Vagina (tissue), 2 donors: ENCODE results near the gene POU2AF3. TPM values are rescaled to one million over a fixed set of nuclear protein-coding genes. Genes with fewer than 3 reads are reported as not detected.
A peak's percentile ranks its signal among the peaks of the same experiment; 100 is the strongest.

Experiments used
- DNase-seq, 2 donors: peaks; one replicate each; pipeline ENCODE4 v3.0.0-alpha.2; 2017; ENCODE audit errors: extremely low spot score in 2 of 2
- H3K27ac ChIP-seq: fragments of 200-600 bp; sonication (generic); one replicate; pipeline ENCODE4 v1.5.1; 2019
- H3K27me3 ChIP-seq: fragments of 200-600 bp; sonication (generic); one replicate; pipeline ENCODE4 v1.5.1; 2019
- H3K36me3 ChIP-seq, 2 donors: fragments of 200-600 bp; sonication (generic); one replicate each; pipeline ENCODE4 v1.5.1; 2017 to 2019
- H3K4me1 ChIP-seq: fragments of 200-600 bp; sonication (generic); one replicate; pipeline ENCODE4 v1.5.1; 2019
- H3K4me3 ChIP-seq, 2 donors: fragments of 200-600 bp; sonication (generic); 1 replicate in 1 of 2; 2 replicates in 1 of 2; pipeline ENCODE4 v1.5.1; 2016 to 2019
- H3K9me3 ChIP-seq: fragments of 200-600 bp; sonication (generic); one replicate; pipeline ENCODE4 v1.5.1; 2019
- POLR2A ChIP-seq, 2 donors: fragments of 450-650 bp; IDR thresholded peaks; one replicate each; pipeline ENCODE4 v1.6.1; 2017; ENCODE audit warnings: antibody characterized with exemption in 2 of 2, mild to moderate bottlenecking in 2 of 2, moderate library complexity in 2 of 2
- POLR2AphosphoS5 ChIP-seq, 2 donors: sonication (generic); formaldehyde crosslinking; IDR thresholded peaks; one replicate each; pipeline ENCODE4 v1.9.0; 2017; ENCODE audit warnings: antibody characterized with exemption in 2 of 2, mild to moderate bottlenecking in 2 of 2, low read depth in 1 of 2; ENCODE audit not compliant: insufficient read depth in 1 of 2
- intact Hi-C: fragments of 100-400 bp; cut with DNase I; formaldehyde crosslinking; loops from one replicate; pipeline ENCODE4 v1.15.1; 2023
- microRNA-seq: library from miRNA; unstranded; fragments of <30 nt; microRNA quantifications from one replicate; pipeline ENCODE4, GENCODE V29; 2017; ENCODE audit warnings: borderline number of aligned reads, borderline replicate concordance
- small RNA-seq: library from RNA; depleted of rRNA; stranded (forward); fragments of <200 nt; gene quantifications from one replicate; pipeline ENCODE3, GENCODE V24; 2016
- total RNA-seq: library from RNA; depleted of rRNA; stranded (reverse); fragments of >200 nt; gene quantifications from one replicate; pipeline ENCODE4 v1.2.3, GENCODE V29; 2016
- TF ChIP-seq, protein P1 (sequence below), 3 experiments: fragments of 450-650 bp in 2 of 3; fragments of 200-600 bp in 1 of 3; sonication (generic) in 1 of 3; IDR thresholded peaks; one replicate each; pipeline ENCODE4 v1.5.1; 2017 to 2019; ENCODE audit warnings: antibody characterized with exemption in 3 of 3, mild to moderate bottlenecking in 2 of 3, moderate library complexity in 2 of 3

POU2AF3 gene
- total RNA-seq, 1 donor from 2014 or later, result 3.2 TPM

- Histone ChIP-seq H3K27ac (no peak overlapping the region), H3K9me3 (no peaks in the 10 kb centered on the region), H3K27me3 (no peaks in the 10 kb centered on the region), H3K4me1 (peaks cover 3% of the 10 kb centered on the region), H3K4me3 (no peak overlapping the region), H3K36me3 (no peaks in the 10 kb centered on the region)
- intact Hi-C loops, result no loop called here
- DNase-seq, result no peak
- no peak for TF ChIP-seq POLR2A (IDR thresholded peaks at IDR 0.05)
These were observed 56.8 kb downstream of the POU2AF3 start for GRCh38 chr11:111355101-111355500.

GRCh38 chr11:111355956-111356659 lies 57.8 kb downstream of the POU2AF3 start:
- H3K9me3 ChIP-seq, result no peaks in the 10 kb centered on the region
- H3K27me3 ChIP-seq, result no peaks in the 10 kb centered on the region
- peak in 1 of 2 donors; percentile 60 for DNase-seq
- no peak overlapping the region for H3K27ac ChIP-seq
- TF ChIP-seq, protein P1, sequence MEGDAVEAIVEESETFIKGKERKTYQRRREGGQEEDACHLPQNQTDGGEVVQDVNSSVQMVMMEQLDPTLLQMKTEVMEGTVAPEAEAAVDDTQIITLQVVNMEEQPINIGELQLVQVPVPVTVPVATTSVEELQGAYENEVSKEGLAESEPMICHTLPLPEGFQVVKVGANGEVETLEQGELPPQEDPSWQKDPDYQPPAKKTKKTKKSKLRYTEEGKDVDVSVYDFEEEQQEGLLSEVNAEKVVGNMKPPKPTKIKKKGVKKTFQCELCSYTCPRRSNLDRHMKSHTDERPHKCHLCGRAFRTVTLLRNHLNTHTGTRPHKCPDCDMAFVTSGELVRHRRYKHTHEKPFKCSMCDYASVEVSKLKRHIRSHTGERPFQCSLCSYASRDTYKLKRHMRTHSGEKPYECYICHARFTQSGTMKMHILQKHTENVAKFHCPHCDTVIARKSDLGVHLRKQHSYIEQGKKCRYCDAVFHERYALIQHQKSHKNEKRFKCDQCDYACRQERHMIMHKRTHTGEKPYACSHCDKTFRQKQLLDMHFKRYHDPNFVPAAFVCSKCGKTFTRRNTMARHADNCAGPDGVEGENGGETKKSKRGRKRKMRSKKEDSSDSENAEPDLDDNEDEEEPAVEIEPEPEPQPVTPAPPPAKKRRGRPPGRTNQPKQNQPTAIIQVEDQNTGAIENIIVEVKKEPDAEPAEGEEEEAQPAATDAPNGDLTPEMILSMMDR (IDR thresholded peaks at IDR 0.05), result no peak
- TF ChIP-seq POLR2AphosphoS5 (IDR thresholded peaks at IDR 0.05; ENCODE audit: insufficient read depth in 1 of 2, low read depth in 1 of 2) (no peak), POLR2A (IDR thresholded peaks at IDR 0.05) (no peak)
- H3K4me1 ChIP-seq, result peaks cover 3% of the 10 kb centered on the region
- intact Hi-C loops, result no loop called here
- no peaks in the 10 kb centered on the region for H3K36me3 ChIP-seq
- H3K4me3 ChIP-seq, result no peak overlapping the region

- DNase-seq, result no peak
- H3K9me3 ChIP-seq, result no peaks in the 10 kb centered on the region
- intact Hi-C loops, result no loop called here
- TF ChIP-seq POLR2AphosphoS5 (IDR thresholded peaks at IDR 0.05; ENCODE audit: insufficient read depth in 1 of 2, low read depth in 1 of 2) (no peak), POLR2A (IDR thresholded peaks at IDR 0.05) (no peak)
- TF ChIP-seq, protein P1 (IDR thresholded peaks at IDR 0.05), result no peak
- H3K4me3 ChIP-seq, result no peak overlapping the region
- H3K4me1 ChIP-seq, result peaks cover 3% of the 10 kb centered on the region
- no peaks in the 10 kb centered on the region for H3K27me3 ChIP-seq
- no peak overlapping the region for H3K27ac ChIP-seq
- no peaks in the 10 kb centered on the region for H3K36me3 ChIP-seq
These were observed 58.3 kb downstream of the POU2AF3 start for GRCh38 chr11:111356660-111357048.

GRCh38 chr11:111357150-111358037 lies 59.0 kb downstream of the POU2AF3 start:
- peaks cover 3% of the 10 kb centered on the region for H3K4me1 ChIP-seq
- TF ChIP-seq, protein P1 (IDR thresholded peaks at IDR 0.05), result no peak
- TF ChIP-seq POLR2A (IDR thresholded peaks at IDR 0.05) (no peak), POLR2AphosphoS5 (IDR thresholded peaks at IDR 0.05; ENCODE audit: insufficient read depth in 1 of 2, low read depth in 1 of 2) (no peak)
- H3K4me3 ChIP-seq, result no peak overlapping the region
- H3K9me3 ChIP-seq, result no peaks in the 10 kb centered on the region
- DNase-seq, result peak in 1 of 2 donors; percentile 78
- intact Hi-C loops, result no loop called here
- no peaks in the 10 kb centered on the region for H3K36me3 ChIP-seq
- no peak overlapping the region for H3K27ac ChIP-seq
- no peaks in the 10 kb centered on the region for H3K27me3 ChIP-seq

Small RNA genes lying within 50 kb of the gene (microRNA-seq; reads per million reads assigned to microRNA genes)
- not detected for gene MIR4491

Small RNA genes lying within 50 kb of the gene (small RNA-seq; reads per million reads assigned to genes)
- not detected for gene MIR4491

Other genes starting within 250 kb of the POU2AF3 start
- gene POU2AF2, start 52.8 kb upstream of the POU2AF3 start, total RNA-seq, result not detected
- not detected for gene POU2AF1, start 80.7 kb downstream of the POU2AF3 start, total RNA-seq
- gene BTG4, start 213.8 kb downstream of the POU2AF3 start, total RNA-seq, result not detected
- not detected for gene HOATZ, start 216.2 kb downstream of the POU2AF3 start, total RNA-seq
- 22.3 TPM for gene LAYN, start 242.2 kb downstream of the POU2AF3 start, total RNA-seq